Epithelial cell of esophagus (primary cell): ENCODE measurements around the gene WNT3.

Experiments used
- DNase-seq: peaks from one replicate; pipeline ENCODE4 v3.0.0; 2010; ENCODE audit warnings: low read depth
- H3K4me3 ChIP-seq: 2 replicates; pipeline ENCODE4 v1.5.1; 2011; ENCODE audit warnings: mild to moderate bottlenecking, low read length, control low read depth
- TF ChIP-seq, protein P1 (sequence below): IDR thresholded peaks from 2 replicates; pipeline ENCODE4 v1.5.1; 2011; ENCODE audit warnings: low read depth, mild to moderate bottlenecking, low read length, control low read depth, inconsistent platforms; ENCODE audit not compliant: insufficient read depth; ENCODE audit errors: missing control alignments

The WNT3 gene

DNA sequence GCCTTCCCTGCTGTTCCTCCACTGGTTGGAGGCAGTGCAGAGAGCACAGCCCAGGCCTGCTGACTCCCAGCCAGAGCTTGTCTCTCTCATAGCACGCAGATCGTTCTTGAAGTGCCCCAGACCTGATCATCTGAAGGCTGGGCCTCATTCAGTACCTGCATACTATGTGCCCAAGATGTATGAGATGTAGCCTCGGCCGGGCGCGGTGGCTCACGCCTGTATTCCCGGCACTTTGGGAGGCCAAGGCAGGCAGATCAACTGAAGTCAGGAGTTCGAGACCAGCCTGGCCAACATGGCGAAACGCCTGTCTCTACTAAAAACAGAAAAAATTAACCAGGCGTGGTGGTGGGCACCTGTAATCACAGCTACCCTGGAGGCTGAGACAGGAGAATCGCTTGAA is 31.0 kb downstream of the WNT3 start:
- TF ChIP-seq, protein P1, sequence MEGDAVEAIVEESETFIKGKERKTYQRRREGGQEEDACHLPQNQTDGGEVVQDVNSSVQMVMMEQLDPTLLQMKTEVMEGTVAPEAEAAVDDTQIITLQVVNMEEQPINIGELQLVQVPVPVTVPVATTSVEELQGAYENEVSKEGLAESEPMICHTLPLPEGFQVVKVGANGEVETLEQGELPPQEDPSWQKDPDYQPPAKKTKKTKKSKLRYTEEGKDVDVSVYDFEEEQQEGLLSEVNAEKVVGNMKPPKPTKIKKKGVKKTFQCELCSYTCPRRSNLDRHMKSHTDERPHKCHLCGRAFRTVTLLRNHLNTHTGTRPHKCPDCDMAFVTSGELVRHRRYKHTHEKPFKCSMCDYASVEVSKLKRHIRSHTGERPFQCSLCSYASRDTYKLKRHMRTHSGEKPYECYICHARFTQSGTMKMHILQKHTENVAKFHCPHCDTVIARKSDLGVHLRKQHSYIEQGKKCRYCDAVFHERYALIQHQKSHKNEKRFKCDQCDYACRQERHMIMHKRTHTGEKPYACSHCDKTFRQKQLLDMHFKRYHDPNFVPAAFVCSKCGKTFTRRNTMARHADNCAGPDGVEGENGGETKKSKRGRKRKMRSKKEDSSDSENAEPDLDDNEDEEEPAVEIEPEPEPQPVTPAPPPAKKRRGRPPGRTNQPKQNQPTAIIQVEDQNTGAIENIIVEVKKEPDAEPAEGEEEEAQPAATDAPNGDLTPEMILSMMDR = no peak
- DNase-seq = no peak
- no peak overlapping the region for H3K4me3 ChIP-seq

DNA sequence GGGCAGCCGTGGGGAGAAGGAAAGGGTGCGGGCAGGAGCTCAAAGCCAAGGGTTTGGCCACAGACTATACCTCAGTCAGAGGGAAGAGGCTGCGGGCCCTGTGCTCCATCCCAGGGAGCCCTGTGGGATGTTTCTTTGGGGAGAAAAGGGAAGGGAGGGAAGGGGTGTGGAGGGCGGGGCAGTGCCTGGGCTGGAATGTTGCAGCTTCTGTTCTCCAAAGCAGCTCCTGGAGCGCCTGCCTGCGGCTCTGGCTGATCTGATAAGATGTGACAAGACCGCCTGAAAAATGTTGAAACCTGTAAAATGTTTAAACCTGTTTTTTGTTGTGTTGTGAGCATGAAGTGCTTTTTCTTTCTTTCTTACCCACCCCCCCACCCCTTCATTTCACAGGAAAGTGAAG is 32.8 kb downstream of the WNT3 start:
- TF ChIP-seq, protein P1 = no peak
- no peak overlapping the region for H3K4me3 ChIP-seq
- no peak for DNase-seq

DNA sequence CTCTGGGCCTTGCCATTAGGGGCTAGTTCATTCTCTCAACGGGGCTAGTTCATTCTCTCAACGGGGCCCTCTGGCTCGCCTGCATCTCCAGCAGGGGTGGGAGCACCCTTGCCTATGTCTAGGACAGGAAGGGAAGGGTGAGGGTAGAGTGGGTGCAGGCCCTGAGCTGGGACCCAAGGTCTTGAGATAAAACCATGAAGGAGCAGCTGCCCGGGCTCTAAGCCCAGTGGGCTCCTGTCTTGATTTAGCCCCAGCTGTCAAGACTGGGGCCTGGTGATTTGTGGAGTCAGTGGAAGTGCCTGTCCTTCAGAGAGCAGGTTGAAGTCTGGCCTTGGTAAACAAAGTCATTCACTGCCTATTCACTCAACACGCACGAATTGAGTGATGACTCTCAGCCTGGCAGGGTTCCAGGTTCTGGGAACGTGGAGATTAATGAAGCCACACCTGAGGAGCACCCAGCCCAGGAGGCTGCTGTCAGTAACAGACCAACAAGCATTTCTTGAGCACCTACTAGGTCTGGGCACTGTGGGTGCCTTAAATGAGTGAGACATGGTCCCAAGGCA is 35.4 kb downstream of the WNT3 start:
- TF ChIP-seq, protein P1 = no peak

DNA sequence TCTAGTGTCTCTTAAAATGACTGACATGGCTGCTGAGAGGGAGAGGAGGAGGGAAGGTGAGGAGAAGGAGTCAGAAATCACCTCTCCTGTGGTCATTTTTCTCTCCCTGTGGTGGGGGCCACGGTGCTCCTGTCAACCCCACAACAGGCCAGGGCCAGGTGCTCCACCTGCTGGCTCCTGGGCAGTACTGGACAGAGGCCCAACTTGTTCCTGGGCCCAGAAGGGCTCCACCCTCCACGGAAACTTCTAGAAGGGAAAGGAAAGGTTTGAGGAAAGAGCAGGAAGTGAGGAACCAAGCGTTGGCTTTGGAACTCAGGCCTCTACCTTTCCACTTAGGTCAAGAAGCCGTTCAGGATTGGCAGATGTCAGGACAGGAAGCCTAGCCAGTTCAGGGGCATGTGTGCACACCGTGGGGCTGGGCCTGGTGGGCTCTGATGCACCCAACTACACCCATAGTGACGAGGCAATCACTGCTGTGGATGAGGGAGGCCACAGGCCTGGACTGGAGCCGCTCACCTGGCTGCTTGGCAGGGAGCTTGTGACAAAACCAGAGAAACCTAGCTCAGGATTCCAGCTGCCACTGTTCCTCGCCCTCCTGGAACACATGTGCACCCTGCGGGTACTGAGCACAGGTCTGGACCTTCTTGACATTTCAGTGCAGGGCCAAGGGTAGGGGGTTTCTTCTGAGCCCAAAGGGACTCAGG is 36.1 kb downstream of the WNT3 start:
- DNase-seq = peak; percentile 60
- H3K4me3 ChIP-seq = no peak overlapping the region
- TF ChIP-seq, protein P1 = peak; percentile 79

More for the DNA sequence above, 35.4 kb downstream of the WNT3 start:
- no peak overlapping the region for H3K4me3 ChIP-seq
- DNase-seq = peak; percentile 81

DNA sequence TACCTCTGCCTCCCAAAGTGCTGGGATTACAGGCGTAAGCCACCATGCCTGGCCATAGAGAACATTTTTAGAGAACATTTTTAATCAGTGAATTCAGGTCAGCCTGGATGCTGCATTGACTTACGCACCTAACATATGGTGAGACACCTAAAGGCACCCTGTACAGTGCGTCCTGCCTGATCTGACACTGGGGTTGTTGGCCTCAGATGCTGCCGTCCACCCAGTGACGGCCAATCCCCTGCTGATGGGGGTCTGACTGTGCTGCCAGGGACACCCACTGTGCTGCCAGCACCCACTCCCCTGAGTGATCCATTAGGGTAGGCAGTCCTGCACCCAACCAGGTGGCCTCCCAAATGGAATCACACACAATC is 38.5 kb downstream of the WNT3 start:
- no peak overlapping the region for H3K4me3 ChIP-seq
- TF ChIP-seq, protein P1 = no peak
- DNase-seq = no peak

DNA sequence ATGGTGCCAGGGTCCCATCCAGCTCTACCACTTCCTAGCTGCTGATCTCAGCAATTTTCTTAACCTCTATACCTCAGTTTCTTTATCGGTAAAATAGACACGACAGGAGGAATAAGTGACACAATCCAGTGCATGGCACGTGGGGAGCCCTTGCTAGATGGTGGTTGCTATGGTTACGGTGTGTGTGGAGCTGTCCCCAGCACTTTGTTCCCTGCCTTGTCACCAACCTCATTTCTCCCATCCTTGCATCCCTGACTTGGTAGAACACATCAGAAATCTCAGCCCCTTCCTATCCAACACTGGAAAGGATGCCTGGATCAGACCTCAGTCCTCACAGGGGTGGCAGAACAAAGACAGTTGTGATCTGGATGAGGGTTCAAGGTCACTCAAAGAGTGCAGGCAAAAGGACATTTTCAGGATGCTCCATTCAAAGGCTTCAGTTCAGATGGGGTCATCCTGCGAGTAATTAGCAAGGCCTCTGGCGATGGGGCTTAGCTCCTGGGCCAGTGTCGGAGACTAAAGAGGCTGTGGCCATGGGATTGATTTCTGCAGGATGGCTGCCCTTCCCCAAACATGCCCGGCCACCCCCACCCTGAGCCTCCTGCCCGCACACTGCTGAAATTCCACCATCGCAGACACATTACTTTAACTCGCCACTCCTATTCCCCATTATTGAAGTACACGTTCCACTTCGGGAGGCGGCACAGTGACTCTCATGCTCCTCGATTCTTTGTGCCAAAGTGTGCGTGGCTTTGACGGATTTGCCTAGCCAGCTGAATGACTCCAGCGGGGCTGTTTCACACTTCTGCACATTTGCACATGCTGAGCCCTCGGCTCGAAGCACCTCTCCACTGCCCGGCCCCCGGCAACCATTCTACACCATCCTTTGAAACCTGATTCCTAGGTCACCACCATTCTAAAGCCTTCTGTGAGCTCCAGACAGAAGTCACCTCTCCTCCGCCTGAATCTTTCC is 40.3 kb downstream of the WNT3 start:
- no peak for DNase-seq
- TF ChIP-seq, protein P1 = no peak
- H3K4me3 ChIP-seq = no peak overlapping the region
